ENCODE data around the gene SLC38A10.
"Not testable (repeated sequence)": the region's sequence is repeated elsewhere in the genome, so short reads cannot be mapped to it uniquely, and the experiment has no call there.

The SLC38A10 gene

DNA sequence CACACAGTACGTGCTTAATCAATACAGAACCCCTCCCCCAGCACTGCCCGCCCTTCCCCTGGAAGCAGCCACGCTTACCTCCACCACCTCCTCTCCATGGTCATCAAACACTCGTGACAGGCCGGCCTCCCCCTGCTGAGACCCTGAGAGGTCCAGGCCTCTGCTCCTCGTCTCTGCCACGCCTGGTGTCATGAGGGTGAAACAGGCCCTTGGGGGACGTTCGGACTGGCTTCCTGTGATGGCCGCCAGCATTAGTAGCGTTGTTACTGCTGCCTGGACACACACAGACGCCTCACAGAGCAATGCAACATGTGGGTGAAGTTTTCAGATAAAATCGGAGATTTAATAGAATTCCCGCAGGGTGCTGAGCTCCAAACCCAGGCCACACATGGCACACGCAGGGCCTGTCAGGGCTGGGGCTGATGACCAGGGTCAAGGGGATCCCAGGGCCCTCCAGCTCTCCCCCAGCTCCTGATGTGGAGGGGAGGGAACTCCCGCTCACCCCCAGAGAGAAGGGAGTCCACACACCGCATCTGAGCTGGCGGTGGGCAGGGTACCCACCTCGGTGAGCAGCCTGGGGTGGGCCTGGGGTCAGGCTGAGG, 15.9 kb upstream of the SLC38A10 start:
- no peak for DNase-seq

DNA sequence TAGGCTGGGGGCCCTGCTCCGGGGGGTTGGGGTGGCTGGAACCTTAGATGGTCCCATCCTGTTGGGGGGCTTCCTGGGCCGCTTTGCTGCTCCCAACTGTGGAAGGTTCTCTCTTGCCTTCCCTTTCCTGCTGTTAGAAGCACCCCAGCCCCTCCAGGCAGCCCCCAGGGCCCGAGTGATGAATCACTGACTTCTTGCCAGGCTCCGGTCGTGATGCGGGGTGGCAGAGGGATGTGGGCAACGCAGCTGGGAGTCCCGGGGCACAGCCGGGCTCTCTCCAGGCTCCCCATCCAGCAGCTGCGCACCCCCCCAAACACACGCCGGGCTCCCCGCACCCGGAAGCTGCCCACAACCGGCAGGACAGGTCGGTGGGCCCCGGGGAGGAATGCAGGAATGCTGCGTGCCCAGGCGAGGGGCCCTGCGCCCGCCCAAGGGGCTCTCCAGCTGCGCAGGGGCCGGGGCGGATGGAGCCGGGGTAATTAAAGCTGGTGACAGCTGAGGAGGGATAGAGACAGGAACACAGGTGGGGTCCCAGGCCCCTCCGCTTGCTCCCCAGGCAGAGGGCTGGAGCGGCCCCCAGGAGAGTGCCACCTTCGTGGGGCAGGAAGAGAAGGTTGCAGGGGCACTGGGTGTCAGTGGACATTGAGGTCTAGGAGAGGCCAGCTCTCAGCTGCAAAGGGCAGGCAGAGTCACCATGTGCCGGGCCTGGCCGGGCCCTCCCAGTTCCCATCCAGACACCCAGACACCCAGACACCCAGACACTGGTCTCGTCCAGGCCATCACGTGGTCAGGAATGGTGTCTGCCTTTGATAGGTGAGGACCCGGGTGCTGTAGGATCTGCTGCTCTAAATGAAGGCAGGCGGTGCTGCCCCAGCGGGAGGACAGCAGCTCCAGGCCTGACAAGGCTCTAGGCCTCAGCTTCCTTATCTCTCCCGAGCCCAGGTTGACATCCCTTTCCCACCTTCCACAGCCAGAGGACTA, 15.0 kb upstream of the SLC38A10 start:
- DNase-seq: no peak

DNA sequence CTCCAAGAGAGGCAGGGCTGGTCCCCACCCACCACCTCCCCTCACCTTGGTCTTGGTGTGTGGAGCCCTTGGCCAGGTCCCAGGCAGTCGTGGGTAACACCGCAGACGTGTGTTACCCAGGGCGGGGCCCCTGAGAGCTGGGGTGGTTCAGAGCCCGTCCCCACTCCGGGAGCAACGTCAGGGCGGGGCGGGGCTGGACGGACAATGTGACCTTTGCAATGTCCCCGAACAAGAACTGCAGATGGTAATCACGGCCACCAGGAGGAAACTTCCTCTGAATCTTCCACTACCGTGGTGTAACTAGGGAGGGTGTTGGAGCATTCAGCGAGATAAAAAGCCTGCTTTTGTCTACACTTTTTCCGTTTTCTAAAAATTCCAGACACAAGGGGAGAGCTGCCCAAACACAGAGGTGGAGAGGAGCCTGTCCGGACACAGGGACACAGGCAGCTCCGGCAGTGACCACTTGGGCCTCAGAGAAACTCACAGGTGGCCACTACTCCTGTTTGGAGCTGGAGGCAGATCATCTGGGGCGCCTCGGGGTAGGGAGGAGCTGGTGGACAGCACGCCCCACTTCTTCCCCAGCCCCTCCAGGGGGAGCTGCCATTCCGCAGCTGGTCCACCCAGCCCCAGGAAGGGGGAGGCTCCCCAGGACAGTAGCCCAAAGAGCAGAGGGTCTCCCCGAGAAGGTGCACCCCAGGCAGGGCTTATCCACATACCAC, 14.2 kb upstream of the SLC38A10 start:
- no peak for DNase-seq

DNA sequence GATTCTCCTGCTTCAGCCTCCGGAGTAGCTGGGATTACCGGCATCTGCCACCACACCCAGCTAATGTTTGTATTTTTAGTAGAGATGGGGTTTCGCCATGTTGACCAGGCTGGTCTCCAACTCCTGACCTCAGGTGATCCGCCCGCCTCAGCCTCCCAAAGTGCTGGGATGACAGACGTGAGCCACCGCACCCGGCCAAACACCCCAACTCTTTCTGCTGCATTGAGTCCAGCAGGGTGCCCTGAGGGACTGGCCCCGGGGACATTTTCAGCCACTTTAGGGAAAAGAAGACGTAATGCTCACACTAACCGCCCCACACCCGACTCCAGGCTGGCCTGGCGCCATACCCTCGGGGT, 13.7 kb upstream of the SLC38A10 start:
- DNase-seq: not testable (repeated sequence)

DNA sequence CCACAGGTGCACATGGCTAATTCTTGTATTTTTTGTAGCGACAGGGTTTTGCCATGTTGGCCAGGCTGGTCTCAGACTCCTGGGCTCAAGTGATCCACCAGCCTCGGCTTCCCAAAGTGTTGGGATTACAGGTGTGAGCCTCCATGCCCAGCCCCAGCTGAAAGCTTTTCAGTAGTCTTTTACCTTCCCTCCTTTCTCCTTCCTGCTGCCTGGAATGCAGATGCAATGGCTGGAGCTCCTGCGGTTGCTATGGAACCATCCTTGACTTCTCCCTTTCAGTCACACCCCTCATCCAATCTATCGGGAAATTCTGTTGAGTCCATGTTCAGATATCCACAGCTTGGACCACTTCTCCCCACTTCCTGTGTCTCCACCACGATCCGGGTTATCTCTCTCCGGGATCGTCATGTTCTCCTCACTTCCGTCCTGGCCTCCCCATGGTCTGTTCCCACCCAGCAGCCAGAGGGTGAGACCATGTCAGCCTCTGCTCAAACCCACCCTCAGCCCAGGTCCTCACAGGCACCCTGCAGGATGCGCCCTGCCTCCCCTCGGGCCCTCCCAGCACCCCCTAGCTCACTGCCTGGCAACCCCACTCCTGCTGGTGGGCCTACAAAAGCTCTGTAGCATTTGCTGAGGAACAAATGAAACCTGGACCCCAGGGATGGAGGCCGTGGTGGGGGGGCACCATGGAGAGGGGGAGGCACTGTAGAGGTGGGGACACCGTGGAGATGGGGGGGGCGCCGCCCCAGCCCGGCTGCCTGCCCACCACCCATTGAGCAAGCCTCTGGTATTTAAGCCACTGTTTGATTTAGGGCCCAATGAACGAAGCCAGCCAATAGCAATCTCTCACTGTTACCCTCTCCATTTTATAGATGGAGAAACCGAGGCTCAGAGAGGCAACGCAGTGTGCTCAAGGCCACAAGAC, 12.8 kb upstream of the SLC38A10 start:
- no peak for DNase-seq

DNA sequence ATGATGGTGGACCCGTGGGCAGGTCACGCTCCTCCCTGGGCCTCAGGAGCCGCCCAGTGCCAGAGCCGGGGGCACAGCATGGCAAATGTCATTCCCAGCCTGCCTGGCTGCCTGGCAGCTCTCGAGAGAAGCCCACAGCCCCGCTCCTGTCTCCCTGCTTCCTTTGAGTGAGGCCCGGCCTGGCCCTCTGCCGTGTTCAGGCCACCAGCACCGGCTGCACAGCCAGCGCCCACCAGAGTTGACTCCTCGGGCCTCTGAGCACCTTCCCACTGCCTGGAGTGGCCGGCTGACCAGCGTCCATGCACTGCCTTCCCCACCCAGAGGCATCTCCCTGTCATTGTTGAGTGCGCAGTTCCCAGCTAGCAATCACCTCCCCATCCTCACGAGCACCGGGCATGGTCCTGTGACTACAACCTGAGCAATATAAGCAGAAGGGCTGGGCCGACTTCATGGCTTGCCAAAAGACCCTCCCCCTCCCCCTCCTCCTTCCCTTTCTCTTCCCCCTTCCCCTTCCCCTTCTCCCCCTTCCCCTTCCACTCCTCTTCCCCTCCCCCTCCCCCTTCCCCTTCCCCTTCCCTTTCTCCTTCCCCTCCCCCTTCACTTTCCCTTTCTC, 11.9 kb upstream of the SLC38A10 start:
- DNase-seq: no peak

DNA sequence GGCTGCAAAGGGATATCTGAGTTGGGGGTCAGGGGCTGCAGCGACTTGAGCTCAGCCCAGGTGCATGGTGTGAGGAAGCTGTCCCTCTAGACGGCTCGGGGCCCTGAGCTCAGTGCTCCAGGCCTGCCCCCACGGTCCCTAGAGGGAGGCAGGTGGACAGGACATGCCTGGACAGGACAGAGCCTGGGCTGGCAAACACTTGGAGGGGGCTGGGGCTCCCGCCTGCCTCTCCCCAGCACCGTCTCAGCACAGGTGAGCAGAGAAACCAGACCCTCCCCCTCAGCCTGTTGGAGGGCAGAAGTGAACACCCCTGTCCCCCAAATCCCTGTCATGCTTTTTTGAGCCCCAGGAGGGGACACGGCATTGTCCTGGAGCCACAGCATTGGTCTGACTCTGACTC, 11.4 kb upstream of the SLC38A10 start:
- no peak for DNase-seq

DNA sequence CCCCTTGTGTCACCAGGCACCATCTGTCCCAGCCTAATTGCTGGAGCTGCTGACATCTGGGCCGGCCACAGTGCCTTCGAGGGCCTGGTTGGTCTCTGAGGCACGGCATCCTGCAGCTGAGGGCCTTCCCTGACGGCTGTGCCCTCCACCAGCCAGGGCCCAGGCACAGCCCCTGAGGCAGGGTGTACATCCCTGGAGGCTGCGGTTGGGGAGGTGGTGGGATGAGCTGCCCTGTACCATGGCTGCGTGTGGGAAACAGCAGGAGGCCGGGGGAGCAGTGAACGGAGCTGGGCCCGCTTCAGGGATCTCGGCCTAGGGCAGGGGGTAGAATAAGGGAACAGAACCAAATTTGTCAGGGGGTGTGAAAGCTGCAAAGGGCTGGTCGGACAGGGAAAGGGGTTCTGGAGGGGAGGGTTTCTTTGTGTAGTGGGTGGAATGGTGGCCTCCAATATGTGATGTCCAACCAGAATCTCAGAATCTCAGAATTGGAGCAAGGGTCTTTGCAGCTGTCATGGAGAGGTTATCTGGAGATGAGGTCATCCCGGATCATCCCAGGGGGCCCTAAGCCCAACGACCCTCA, 10.0 kb upstream of the SLC38A10 start:
- no peak for DNase-seq

DNA sequence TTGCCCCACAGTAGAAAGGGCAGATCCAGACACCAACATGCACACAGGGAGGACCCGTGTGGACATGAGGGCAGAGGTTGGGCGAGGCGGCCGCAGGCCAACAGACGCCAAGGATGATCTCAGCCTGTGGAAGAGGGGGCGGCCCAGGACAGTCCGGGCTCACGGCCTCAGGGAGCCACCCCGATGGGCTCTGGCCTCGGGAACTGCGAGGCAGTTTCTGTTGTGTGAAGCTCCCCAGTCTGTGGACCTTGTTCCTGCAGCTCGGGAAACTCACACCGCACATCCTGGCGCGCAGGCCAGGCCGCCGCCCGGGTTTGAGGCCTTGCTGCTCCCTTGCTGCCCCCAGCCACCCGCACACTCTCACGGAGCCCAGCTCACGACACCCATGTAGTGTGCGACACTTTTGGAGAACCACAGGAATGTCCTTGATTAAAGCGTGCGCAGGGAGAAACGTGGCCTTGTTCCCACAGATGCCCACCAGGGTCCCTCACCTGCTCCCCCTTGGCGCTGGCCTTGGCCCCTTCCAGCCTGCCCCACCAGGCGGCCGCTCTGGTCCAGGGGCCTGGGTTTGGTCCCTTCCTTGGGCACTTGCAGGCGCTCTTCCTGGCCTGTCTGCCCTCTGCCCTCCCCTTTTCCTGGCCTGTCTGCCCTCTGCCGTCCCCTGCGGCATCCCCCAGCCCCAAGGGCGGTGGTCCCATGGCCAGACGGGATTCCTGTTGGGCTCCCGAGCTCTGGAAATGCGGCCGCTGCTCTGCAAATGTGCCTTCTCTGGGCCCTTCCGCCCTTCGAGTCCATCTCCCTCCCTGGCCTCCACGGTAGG, 9.3 kb upstream of the SLC38A10 start:
- DNase-seq: no peak

DNA sequence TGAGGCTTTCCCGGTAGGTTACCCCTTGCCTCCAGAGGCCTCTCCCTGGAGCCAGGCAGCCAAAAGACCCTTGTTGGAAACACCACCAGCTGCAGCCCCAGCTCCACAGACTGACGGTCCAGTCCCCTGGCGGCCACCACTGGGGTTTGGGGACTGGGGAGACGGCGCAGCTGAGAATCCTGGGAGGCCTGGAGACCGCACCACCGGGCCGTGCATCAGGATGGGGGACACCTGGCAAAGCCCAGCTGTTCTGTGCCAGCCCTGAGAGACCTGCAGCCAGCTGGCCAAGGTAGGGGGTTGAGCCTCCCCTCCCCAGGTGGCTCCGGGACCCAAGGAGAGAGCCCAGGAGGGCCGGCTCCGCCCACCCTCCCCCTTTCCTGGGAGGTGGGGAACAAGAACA, 8.3 kb upstream of the SLC38A10 start:
- no peak for DNase-seq

DNA sequence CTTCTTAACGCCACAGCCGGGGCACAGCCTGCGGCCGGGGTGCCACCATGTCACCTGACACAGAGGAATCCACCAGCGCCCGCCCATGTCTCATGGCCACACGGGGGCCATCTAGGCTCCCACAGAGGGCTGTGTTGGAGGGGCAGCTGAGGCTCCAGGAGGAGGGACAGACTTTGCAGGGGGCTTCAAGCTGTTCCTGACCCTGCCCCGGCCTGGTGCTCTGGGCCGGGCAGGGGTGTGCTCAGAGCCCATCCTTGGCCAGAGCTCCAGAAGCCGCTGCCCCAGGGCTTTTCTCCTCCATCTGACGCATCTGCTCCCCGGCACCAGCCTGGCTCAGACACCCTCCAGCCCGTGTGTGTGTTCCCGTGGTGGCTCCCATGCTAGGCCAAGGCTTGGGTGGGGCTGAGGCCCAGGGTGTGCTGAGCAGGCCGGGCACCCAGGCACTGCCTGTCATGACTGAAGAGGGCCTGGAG, 7.8 kb upstream of the SLC38A10 start:
- DNase-seq: no peak

DNA sequence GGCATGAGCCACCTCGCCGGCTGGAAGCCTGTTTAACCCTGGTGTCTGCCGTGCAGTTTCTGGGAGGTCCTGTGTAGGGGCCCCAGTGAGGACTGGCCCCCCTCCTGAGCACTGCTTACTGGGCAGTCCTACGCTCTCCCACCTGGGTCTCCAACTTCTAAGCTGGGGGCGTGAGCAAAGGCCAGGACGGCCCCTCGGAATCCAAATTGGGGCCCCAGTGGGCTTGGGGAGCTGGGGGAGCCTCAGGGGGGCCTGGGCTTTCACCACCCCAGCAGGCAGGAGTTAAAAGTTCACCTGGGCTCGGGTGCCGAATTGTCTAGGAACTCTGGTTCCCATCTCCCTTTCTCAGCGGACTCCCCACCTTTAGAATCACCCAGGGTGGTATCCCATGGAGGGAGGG, 7.2 kb upstream of the SLC38A10 start:
- DNase-seq: no peak

DNA sequence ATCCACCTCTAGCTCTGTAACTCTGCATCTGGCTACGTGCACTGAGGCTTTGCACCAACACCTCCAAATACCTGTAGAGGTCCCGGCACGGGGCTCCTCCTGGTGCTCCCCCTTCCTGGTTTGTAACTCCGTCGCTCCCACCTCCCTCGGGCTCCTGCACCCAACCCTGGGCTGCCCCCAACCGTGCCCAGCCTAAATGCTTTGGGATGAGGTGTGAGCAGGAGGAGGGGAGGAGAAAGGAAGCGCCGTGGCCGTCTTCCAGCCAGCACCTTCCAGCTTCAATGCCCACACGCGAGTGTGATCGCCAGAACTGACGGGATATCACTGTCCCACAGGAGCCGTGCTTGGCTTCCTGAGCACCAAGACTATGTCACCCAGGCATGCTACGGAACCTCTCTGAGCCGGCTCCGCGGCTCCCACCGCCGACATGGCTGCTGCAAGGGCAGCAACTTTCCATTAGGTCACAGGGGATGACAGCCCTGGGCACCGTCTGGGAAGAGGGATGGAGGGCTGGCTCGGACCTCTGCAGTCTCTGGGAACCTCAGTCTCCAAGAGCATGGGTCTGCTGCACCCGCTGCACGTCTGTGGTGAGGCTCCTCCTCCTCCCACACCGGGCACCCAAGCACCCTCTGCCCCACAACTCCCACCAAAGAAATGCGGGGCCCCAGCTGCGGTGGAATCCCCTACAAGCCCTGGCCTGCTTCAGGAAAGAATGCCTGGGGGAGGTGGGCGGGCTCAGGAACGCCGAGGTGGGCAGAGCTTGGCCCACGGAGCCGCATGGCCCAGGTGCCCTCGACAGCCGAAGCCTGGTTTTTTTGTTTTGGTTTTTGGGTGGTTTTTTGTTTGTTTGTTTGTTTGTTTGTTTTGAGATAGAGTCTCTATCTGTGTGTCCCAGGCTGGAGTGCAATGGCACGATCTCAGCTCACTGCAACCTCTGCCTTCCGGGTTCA, 6.4 kb upstream of the SLC38A10 start:
- DNase-seq: no peak

DNA sequence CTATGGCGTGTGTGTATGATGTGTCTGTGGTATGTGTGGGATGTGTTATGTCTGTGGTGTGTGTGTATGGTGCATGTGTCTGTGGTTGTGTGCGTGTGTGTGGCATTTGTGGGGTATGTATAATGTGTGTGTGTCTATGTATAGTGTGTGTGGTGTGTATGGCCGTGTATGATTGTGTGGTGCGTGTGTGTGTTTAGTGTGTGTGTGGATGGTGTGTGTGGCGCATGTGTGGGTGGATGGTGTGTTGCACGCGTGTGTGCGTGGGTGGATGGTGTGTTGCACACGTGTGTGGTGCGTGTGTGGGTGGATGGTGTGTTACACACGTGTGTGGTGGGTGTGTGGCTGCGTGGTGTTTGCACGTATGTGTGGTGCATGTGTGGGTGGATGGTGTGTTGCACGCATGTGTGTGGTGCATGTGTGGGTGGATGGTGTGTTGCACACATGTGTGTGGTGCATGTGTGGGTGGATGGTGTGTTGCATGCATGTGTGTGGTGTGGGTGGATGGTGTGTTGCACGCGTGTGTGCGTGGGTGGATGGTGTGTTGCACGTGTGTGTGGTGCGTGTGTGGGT, 5.6 kb upstream of the SLC38A10 start:
- DNase-seq: no peak

DNA sequence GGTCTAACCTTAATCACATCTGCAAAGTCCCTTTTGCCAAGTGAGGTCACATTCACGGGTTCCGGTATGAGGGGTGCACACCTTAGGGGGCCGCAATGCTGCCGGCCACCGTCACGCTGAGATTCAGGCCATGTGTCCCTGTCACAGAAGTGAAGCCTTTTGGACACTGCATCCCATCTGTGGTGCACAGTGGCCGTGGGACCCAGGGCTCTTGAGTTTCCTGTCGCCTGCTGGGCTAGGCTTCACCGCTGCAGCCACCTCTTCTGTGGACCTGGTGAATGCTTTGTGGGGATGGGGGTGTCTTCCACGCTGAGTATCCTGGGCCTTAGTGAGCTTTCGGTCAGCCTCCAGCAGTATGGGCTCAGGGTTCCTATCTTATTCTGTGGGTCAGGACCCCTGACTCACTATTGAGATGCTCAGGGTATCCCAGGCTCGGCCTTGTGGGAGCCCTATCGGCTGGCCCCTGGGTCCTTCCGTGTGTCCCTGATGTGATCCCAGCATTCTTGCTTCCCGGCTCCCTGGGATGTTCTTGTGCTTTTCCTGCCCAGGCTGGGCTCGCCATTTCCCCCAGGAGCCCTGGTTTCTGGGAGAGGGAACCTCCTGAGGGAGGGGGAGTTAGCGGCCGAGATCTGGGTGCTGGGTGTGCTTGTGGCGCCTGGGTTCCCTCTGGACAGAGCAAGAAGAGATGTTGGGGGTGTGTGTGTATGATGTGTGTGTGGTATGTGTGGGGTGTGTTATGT, 4.9 kb upstream of the SLC38A10 start:
- DNase-seq: no peak

DNA sequence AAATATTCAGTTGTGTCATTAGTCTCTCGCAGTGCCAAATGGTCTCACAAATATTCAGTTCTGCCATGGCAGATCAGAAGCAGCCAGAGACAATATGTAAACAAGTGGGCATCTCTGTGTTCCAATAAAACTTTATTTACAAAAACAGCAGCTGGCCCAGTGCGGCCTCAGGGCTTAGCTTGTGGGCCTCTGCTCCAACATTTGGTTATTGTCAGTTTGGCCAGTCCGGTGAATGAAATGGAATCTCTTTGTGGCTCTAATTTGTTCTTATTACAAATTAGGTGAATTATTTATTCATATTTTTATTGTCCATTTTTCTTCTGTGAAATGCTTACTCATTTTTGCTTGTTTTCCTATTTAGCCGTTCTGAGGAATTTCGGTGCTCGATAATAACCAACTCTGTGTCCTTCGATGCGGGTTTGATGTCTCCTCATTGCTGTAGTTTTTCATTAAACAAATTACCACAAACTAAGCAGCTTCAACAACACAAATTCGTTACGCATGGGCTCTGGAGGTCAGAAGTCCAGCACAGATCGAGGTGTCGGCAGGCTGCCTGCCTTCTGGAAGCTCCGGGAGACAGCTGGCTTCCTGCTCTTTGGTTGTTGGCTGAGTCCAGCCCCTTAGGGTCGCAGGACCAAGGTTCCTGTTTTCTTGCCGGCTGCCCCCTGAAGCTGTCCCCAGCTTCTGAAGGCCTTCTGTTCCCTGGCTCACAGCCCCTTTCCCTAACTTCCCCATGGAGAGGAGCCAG, 4.1 kb upstream of the SLC38A10 start:
- DNase-seq: no peak

DNA sequence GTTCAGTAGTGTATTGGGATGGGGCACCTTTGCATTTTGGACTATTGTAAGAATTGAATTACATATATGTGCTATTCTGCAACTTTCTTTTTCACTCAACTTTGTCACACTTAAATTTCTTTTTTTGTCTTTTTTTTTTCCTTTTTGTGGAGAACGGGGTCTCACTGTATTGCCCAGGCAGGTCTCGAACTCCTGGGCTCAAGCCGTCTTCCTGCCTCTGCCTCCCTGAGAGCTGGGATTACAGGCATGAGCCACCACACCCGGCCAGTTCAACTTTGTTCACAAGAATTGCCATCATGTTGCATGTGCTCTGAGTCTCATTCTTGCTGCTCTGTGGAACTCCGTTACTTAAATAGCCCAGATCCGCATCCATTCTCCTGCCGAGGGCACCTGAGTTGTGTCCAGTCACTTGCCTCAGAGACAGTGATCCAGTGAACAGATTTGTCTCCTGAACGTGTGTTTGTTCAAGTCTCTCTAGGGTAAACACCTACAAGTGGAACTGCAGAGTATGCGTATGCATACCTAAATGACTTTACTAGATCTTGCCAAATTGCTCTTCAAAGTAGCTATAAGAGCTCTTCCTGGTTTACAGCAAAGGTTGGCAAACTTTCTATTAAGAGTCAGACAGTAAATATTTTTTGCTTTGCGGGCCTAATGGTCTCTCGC, 3.4 kb upstream of the SLC38A10 start:
- no peak for DNase-seq

Data from effector CD4-positive, alpha-beta T cell (primary cell).